NCI-H1436 (cell line): ENCODE data around the gene KRTAP16-1.
"Not testable (repeated sequence)": the region's sequence is repeated elsewhere in the genome, so short reads cannot be mapped to it uniquely, and the experiment has no call there.

Experiments used
- DNase-seq: peaks from one replicate; lab custom pipeline; 2025; lab: John Stamatoyannopoulos, UW

The KRTAP16-1 gene

GRCh38 chr17:41301916-41302901 is 6.9 kb downstream of the KRTAP16-1 start, which contains the start of gene KRTAP29-1:
Gene KRTAP29-1 (minus strand): TSS chr17:41302851. CDS start chr17:41302851, 0 bp downstream.
- no peak for DNase-seq

- DNase-seq: no peak
Measured at GRCh38 chr17:41301204-41301790, 7.8 kb downstream of the KRTAP16-1 start.

DNA sequence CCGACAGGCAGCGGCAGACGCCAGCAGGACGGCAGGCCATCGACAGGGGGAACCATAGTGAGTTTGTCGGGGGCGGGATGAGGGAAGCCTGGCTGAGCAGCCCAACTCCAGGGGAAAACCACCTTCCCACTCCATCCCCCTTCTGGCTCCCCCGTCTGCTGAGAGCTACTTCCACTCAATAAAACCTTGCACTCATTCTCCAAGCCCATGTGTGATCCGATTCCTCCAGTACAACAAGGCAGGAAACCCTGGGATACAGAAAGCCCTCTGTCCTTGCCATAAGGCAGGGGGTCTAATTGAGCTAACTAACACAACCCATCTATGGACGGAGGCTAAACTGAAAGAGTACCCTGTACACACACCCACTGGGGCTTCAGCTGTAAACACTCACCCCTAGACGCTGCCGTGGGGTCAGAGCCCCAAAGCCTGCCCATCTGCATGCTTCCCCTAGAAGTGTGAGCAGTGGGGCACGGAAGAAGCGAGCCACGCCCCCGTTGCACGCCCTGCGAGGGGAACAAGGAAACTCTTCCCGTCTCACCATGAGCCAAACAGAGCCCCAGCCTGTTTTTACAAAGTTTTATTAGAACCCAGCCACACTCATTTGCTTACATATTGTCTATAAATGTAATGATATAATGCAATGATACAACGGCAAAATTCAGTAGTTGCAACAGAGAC is 10.5 kb downstream of the KRTAP16-1 start:
- no peak for DNase-seq

GRCh38 chr17:41296846-41297245 is 12.3 kb downstream of the KRTAP16-1 start:
- no peak for DNase-seq

GRCh38 chr17:41294016-41294415 is 15.1 kb downstream of the KRTAP16-1 start:
- no peak for DNase-seq

- DNase-seq: no peak
Measured at GRCh38 chr17:41287050-41287449, 22.1 kb downstream of the KRTAP16-1 start.

DNA sequence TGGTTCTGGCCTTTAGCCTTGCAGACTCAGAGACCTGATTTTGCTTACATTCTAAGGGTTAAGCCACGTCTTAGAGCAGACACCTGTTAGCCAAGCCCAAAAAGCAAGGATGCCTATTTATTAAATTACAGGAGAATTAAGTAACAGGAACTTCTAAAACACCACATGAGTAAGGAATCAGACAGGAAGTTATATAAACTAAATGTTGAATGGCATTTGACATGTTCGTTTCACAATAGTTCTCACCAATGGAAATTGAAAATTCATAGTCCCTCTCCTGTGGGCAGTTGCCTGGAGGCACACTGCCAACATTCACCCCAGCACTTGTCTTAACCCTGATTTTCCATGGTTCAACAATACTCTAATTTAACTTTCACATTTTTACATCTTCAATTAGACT is 24.6 kb downstream of the KRTAP16-1 start:
- DNase-seq: no peak

GRCh38 chr17:41284043-41284442 is 25.1 kb downstream of the KRTAP16-1 start:
- DNase-seq: no peak

DNA sequence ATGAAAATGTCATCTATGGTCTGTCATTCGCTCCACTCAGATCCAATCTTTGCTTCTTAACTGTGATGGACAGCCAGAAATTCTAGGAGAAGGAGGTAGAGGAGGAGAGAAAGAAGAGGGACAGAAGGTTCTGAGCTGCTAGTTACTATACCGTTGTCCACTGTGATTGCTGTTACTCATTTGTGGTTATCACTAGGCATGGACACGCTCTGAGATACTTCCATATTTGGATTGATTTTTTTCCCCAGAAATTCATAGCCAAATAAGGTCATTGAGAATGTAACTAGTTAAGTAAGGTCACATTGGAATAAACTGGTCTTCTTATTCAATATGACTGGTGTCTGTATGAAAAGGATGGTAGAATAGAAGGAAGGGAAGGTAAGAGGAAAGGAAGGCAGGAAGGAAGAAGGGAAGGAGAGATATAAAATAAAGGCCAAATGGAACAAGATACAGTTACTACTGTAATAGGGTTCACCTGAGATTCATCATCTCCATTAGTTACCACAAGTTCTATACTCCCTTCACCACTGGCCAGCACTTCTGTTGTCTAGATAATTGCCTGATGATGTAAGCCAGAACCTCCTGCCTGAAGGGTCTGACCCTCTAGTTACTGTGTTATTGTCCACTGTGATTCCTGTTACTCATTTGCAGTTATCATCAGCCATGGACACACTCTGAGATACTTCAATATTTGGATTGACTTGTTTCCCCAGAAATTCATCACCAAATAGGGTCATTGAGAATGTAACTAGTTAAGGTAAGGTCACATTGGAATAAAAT is 30.7 kb downstream of the KRTAP16-1 start:
- no peak for DNase-seq

DNA sequence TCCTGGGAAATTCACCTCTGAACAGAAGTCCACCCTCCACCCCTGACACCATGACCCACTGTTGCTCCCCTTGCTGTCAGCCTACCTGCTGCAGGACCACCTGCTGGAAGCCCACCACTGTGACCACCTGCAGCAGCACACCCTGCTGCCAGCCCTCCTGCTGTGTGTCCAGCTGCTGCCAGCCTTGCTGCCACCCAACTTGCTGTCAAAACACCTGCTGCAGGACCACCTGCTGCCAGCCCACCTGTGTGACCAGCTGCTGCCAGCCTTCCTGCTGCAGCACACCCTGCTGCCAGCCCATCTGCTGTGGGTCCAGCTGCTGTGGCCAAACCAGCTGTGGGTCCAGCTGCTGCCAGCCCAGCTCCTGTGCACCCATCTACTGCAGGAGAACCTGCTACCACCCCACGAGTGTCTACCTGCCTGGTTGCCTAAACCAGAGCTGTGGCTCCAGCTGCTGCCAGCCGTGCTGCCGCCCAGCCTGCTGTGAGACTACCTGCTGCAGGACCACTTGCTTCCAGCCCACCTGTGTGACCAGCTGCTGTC is 33.4 kb downstream of the KRTAP16-1 start, which contains the start of gene KRTAP9-7:
Gene KRTAP9-7 (plus strand): TSS at position 51 of the 543 bp plus-strand sequence. CDS start 0 bp downstream, at position 51.
- DNase-seq: not testable (repeated sequence)

DNA sequence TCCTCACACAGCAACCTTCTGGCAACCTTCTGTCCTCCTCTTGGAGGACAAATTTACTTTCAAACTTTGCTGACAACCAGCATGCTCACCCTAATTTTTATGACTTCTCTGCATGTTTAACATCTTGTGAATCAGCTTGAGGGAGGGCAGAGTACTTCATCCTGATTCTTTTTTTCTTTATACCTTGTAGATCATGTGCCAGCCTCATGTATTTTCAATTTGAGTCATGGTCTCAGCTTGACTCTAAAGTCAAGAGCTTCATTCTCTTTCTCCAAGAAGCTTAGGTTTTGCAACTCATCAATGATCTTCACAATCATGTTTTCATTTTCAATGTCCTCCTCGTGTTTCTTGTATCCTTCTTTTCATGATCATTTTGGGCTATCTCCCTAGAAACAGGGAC is 37.3 kb downstream of the KRTAP16-1 start:
- DNase-seq: no peak

DNA sequence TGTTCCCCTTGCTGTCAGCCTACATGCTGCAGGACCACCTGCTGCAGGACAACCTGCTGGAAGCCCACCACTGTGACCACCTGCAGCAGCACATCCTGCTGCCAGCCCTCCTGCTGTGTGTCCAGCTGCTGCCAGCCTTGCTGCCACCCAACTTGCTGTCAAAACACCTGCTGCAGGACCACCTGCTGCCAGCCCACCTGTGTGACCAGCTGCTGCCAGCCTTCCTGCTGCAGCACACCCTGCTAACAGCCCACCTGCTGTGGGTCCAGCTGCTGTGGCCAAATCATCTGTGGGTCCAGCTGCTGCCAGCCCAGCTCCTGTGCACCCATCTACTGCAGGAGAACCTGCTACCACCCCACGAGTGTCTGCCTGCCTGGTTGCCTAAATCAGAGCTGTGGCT is 37.8 kb downstream of the KRTAP16-1 start:
- DNase-seq: not testable (repeated sequence)

DNA sequence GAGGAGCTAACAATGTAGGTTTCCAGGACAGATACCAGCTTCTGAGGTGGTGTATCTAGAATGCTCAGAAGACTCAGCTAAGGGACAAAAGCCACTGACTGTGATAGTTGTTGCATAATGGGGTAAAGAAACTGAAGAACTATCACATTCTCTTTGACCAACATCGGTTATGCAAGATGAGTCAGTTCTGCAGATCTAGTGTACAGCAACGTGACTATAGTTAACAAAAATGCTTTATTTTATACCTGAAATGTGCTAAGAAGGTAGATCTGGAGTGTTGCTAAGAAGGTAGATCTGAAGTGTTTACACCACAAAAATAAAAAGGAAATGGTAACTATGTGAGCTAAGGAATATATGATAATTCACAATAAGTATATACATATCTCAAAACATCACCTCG is 41.4 kb downstream of the KRTAP16-1 start:
- DNase-seq: no peak

- no peak for DNase-seq
Measured at GRCh38 chr17:41265078-41265477, 44.0 kb downstream of the KRTAP16-1 start, which contains the start of gene KRTAP9-6. Gene KRTAP9-6 (plus strand): TSS chr17:41265378. CDS start chr17:41265378, 0 bp downstream.

DNA sequence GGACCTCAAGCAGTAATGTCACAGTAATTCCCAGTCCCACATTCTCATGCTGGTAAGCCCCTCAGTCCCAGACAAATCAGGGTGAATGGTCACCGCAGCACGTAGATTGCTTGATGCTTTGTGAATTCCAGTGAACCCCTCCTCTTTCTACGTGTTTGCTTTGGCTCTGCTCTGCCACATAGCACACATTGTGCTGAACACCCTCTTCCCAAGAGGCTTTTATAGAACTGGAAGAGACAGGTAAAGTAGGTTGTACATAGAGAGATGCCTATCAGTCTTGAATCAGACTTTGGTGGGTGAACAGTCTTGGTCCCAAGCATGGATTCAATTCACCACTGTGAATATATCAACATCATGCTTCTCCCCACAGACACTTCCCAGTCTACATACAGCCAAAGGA is 44.5 kb downstream of the KRTAP16-1 start:
- no peak for DNase-seq

DNA sequence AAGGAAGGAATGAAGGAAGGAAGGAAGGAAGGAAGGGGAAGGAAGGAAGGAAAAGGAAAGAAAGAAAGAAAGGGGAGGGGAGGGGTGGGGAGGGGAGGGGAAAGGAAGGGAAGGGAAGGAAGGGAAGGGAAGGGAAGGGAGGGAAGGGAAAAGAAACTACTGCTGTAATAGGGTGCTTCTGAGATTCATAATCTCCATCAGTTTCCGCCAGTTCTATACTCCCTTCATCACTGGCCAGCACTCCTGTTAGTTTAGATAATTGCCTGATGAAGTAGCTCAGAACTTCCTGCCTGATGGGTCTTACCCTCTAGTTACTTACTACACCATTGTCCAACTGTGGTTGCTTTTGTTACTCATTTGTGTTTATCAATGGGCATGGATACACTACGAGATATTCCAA is 45.9 kb downstream of the KRTAP16-1 start:
- DNase-seq: no peak

- DNase-seq: no peak
Measured at GRCh38 chr17:41258406-41258805, 50.7 kb downstream of the KRTAP16-1 start.
